ENCODE data around the gene NDFIP2.
A peak's percentile ranks its signal among the peaks of the same experiment; 100 is the strongest.

NDFIP2 gene

DNA sequence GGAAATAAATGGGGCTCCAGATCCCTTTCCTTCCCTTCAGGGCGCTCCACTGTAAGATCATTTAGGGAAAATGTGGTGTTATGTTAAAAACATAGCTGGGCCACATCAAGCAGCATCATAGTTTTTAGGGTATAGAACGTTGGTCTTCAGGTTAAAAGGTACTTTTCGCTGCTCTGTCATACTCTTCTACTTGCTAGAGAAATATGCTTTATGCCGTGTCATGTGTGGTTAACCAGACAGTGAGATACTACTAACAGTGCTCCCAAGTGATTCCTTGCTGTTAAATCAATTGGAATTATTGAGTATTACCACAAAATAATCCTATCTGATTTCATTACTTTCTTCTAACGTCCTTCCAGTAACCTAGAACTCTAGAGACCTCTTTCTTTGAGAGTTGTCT, 1.1 kb upstream of the NDFIP2 start:
- Histone ChIP-seq H3K4me3 (ENCODE audit: low read depth in 1 of 2, low read length in 1 of 2) (no peak overlapping the region), H3K27ac (no peak overlapping the region), H3K4me1 (ENCODE audit: control insufficient read depth in 1 of 2, insufficient read depth in 1 of 2, low read depth in 1 of 2, low read length in 1 of 2) (peaks cover 13 to 26% of the 10 kb centered on the region in 2 experiments), H3K27me3 (peaks cover 98% of the 10 kb centered on the region), H3K36me3 (no peaks in the 10 kb centered on the region), H3K9me3 (no peaks in the 10 kb centered on the region)
- TF ChIP-seq, protein P1, sequence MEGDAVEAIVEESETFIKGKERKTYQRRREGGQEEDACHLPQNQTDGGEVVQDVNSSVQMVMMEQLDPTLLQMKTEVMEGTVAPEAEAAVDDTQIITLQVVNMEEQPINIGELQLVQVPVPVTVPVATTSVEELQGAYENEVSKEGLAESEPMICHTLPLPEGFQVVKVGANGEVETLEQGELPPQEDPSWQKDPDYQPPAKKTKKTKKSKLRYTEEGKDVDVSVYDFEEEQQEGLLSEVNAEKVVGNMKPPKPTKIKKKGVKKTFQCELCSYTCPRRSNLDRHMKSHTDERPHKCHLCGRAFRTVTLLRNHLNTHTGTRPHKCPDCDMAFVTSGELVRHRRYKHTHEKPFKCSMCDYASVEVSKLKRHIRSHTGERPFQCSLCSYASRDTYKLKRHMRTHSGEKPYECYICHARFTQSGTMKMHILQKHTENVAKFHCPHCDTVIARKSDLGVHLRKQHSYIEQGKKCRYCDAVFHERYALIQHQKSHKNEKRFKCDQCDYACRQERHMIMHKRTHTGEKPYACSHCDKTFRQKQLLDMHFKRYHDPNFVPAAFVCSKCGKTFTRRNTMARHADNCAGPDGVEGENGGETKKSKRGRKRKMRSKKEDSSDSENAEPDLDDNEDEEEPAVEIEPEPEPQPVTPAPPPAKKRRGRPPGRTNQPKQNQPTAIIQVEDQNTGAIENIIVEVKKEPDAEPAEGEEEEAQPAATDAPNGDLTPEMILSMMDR (IDR thresholded peaks at IDR 0.05): no peak

DNA sequence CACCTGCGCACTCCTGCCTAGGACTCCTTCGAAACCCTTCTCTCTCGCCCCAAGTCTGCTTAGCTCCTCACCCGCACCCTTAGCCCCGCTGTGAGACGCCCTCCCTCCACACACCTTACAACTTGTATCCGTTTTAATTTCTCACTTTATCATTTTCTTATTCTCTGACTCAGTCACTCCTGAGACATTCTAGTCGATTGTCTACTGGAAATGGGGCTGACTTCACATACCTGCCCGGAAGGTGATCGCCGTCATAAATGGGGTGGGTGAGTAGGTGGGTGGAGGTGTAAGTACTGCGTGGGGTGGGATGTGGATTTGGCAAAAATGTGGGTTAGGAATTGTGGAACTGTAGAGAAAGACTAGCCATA, 714 bp downstream of the NDFIP2 start:
- TF ChIP-seq, protein P1 (IDR thresholded peaks at IDR 0.05): no peak
- Histone ChIP-seq H3K9me3 (no peaks in the 10 kb centered on the region), H3K27me3 (peaks cover 100% of the 10 kb centered on the region), H3K36me3 (no peaks in the 10 kb centered on the region), H3K4me3 (ENCODE audit: low read depth in 1 of 2, low read length in 1 of 2) (peak overlapping the region; percentile 55 to 56), H3K4me1 (ENCODE audit: control insufficient read depth in 1 of 2, insufficient read depth in 1 of 2, low read depth in 1 of 2, low read length in 1 of 2) (peaks cover 13 to 26% of the 10 kb centered on the region in 2 experiments), H3K27ac (no peak overlapping the region)

DNA sequence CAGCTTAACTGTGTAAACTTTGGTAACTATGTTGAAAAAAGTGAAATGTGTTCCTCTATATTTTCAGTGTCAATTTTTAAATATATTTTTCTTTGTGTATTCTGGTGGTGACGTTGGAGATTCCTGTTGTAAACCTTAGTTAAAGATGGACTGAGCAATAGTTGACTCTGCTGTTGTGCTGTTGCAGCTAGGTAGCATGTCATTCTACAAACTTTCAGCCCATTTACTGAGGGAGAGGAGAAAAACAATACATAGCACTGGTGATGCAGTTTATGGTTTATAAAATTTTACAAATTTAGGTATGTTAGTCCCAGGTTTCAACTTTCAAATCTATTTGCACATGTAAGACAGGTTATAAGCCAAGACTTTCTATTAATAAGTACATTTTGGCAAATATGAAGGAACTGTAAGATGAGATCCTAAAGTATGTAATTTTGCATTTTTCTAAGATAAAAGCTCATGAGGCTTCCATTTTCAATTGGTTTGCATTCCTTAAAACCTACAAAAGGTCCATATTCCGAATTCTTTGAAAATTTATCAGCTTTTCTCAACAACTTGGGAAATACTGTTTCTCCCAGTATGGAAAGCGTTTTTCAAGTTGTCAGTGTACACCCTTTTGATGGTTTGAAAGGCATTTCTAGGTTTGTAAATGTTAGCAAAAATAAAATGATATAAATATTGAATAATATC, 1.5 kb downstream of the NDFIP2 start:
- Histone ChIP-seq H3K4me1 (ENCODE audit: control insufficient read depth in 1 of 2, insufficient read depth in 1 of 2, low read depth in 1 of 2, low read length in 1 of 2) (peaks cover 13 to 26% of the 10 kb centered on the region in 2 experiments), H3K36me3 (no peaks in the 10 kb centered on the region), H3K4me3 (ENCODE audit: low read depth in 1 of 2, low read length in 1 of 2) (peak overlapping the region in 1 of 2 experiments; percentile 56), H3K27ac (no peak overlapping the region), H3K9me3 (no peaks in the 10 kb centered on the region), H3K27me3 (peaks cover 100% of the 10 kb centered on the region)
- TF ChIP-seq, protein P1 (IDR thresholded peaks at IDR 0.05): no peak

DNA sequence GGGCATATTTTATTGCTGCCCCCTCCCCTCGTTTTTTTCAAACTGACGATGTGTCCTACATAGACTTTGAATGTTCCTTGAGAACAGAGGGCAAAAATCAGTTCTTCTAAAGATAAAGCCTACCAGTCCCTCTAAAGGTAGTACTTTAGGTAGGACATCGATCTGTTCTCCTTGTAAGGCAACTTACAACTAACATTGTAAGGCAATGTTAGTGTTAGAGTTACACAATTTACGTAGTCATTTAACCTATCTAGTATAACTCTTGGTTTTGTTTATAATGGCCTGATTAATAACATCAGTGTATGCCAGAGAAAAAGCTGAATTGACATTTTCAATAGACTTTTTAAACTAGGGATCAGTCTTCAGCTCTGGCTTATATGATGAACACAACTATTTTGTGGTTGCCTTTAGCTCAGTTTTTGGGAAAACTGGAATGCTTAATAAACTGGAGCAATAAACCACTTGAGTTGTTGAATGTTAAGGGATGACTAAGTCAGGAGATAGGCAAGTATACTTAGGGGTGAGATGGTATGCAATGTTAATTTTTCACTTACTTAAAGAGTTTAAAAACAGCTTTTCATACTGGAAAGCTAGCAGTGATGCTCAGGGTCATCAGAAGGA, 2.2 kb downstream of the NDFIP2 start:
- peaks cover 13 to 26% of the 10 kb centered on the region in 2 experiments for H3K4me1 ChIP-seq (ENCODE audit: control insufficient read depth in 1 of 2, insufficient read depth in 1 of 2, low read depth in 1 of 2, low read length in 1 of 2)
- TF ChIP-seq, protein P1 (IDR thresholded peaks at IDR 0.05): no peak
- H3K9me3 ChIP-seq: no peaks in the 10 kb centered on the region
- H3K27ac ChIP-seq: no peak overlapping the region
- no peak overlapping the region for H3K4me3 ChIP-seq (ENCODE audit: low read depth in 1 of 2, low read length in 1 of 2)
- H3K36me3 ChIP-seq: no peaks in the 10 kb centered on the region
- H3K27me3 ChIP-seq: peaks cover 100% of the 10 kb centered on the region

DNA sequence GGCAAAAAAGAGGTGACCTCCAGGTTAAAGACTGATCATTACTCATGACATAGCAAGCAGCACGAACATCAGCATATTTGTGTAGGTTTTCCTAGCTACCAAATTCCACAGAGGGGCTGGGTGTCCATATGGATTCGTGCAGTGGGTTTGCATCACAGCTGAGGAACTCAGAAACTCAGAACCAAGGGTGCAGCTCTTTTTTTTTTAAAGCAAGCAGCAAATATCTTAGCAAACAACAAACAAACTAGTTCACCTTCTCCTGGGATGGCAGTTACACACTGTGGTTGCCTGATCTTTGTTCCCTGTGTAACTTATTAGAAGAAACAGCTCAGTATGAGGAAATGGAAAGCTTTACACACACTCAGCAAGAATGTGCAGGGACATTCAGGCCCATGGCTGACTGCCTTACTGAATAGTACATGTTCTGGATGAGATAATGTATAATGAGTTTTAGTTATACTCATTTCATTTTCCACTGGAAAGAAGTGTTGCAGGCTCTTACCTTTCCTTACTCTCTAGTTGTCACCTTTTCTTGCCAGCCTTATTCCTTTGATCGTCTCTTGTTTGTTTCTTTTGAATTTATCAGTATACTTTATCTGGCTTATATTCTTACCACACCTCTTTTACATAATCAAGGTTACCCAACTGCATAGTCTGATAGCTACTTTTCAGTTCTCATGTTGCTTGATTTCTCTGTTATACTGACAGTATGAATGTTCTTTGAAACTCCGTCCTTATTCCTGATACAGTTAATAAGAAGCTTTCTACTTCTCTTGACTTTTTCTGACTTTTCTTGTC, 4.3 kb downstream of the NDFIP2 start:
- H3K36me3 ChIP-seq: no peaks in the 10 kb centered on the region
- H3K27me3 ChIP-seq: peaks cover 87% of the 10 kb centered on the region
- TF ChIP-seq, protein P1 (IDR thresholded peaks at IDR 0.05): no peak
- peaks cover 9 to 18% of the 10 kb centered on the region in 2 experiments for H3K4me1 ChIP-seq (ENCODE audit: control insufficient read depth in 1 of 2, insufficient read depth in 1 of 2, low read depth in 1 of 2, low read length in 1 of 2)
- no peak overlapping the region for H3K27ac ChIP-seq
- H3K4me3 ChIP-seq (ENCODE audit: low read depth in 1 of 2, low read length in 1 of 2): no peak overlapping the region
- no peaks in the 10 kb centered on the region for H3K9me3 ChIP-seq

All from neutrophil (primary cell).